CD1c-positive myeloid dendritic cell (primary cell): ENCODE data around the gene FNTB.

ENCODE experiments used
- DNase-seq: peaks from one replicate; pipeline ENCODE4 v3.0.0-alpha.2; 2016; ENCODE audit errors: extremely low spot score

Gene FNTB

DNA sequence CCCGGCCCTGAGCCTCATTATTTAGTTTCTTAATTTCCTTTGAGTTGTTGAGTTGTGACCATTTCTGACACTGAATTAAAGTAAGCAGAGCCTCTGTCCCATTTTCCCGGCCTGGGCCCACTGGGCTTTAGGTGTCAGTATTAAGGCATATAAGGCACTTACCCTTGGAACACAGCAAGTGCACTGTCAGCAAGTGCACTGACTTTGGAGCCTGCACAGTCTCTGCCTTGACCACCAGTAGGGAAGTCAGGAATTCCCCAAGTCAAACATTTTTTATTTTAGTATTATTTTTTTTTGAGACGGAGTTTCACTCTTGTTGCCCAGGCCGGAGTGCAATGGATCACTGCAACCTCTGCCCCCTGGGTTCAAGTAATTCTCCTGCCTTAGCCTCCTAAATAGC is 59.0 kb downstream of the FNTB start:
- DNase-seq: peak; percentile 34

DNA sequence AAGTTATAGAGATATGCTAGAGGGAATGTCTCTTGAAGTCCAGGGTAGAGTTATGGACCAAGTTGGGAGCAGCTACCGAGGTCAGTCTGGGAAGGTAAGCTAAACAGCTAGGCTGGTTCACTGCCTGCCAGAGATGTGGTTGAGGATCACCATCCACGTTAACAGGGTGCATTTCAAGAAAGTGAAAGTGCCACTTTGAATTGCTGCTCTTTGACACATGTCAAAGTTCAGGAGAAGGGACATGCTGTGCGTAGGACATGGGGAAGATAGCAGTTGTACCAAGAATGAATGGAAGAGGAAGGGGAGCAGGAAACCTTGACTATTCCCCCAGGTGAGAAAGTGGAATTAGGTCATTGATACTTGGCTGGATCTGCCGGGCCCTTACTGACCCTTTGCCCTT is 66.1 kb downstream of the FNTB start:
- no peak for DNase-seq

DNA sequence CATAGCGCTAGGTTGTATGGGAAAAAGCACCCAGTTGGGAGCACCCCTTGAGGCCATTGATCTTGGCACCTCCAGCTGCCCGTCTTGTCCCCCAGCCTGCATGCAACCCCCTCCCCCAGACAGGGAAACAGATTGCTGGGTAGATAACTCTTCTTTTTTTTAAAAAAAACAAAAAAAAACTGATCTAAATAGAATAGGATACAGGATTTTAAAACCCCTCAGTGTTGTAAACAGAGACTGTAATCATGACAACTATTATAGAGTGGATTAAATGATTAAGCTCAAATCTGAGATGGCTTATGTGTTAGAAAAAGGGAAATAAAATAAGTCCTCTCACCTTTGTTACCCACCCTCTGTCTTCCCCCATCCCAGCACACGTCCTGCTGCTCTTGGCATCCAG is 66.8 kb downstream of the FNTB start:
- no peak for DNase-seq

DNA sequence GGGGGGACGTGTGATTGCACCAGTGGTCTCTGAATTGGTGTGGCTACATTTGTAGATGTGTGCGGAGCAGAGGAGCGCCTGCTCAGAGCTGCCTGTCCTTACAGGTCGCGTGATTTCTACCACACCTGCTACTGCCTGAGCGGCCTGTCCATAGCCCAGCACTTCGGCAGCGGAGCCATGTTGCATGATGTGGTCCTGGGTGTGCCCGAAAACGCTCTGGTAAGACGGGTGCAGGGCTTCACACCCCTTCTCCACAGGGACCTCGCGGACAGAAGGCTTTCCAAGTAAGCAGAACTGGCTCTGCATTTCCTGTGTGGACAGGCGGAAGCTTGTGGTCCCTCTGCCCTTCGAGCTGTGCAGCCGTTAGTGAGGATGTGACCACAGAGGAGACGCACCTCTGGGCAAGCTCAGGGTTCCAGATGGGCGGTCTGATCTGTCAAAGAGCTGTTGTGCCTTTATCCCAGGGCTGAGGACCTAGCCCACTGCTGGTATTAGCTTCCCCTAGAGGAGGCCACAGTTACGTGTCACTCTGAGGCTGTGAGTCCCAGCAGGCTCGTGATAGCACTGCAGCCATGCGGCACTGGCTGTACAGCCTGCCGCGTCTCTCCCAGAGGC is 67.9 kb downstream of the FNTB start:
- peak; percentile 60 for DNase-seq

DNA sequence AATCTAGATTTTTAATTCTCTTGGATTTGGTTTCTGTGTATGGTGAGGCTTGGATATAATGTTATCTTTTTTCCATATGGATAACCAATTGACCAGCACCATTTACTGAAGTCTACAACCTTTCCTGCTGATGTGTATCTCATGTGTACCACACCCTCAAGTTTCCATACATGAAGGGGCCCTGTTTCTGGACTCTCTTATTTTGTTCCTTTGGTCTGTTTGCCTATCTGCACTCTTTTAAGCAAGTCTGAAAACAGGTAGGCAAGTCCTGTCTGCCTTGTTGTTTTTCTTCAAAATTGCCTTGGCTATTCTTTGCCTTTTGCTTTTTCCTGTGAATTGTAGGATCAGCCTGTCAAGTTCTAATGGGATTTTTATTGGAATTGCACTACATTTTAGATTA is 71.0 kb downstream of the FNTB start:
- DNase-seq: no peak

DNA sequence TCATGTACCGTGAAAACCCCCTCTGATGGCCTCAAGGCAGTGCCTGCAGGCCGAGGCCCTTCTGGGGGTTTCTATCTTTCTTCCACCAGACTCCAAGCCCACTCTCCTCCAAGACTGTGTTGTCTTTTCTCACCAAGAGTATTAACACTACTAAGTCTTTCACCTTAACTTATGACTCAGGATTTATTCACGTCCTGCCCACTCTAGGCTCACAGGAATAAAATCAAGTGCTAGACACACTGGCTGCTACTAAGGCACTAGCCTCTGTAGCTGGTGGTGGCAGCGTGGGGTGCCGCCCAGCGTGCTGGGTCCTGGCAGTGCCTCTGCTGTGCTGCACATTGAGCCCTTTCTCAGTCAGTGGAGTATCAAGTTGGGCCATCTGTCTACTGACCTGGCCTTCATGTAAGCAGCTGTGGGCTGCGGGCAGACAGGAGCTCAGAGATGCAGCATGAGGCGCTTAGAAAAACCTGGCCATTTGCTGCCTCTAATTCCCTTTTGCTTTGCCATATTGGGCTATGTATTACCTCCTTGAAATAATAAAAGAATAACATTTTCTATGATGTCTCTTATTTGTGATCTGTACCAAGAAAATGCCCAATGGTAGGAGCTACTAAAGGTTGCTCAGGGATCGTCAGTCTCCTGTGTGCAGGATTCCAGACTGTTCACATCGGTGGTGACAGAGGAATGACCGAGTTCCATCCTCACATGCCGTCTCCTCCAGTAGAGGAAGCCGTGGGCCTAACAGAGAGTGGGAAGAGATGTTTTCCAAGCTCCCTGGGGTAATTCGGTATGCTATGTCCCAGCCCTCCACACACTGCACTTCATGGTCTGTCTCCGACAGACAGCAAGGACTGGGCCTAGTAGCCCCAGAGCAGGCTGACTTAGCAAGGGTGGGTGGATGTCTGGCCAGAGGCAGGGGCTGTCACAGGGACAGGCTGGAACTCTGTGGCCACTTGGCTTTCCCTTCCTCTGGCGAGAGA is 75.7 kb downstream of the FNTB start:
- no peak for DNase-seq

DNA sequence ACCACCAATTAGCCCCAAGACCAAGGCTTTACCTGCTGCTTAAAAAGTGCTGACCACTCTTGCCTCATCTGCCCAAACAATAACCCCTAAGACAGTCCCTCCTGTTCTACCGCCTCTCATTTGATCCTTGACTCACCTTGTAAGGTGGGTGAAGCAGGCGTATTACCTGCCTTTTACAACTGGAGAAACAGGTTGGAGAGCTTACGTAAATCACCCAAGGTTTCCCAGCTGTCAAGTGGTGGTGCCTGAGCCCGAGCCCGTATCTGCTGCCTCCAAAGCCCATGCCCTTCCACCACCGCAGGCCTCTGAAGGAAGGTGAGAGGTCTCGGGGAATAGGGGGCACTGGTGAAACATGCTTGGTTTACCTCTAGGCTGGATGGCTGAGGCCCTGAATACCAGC is 79.0 kb downstream of the FNTB start:
- no peak for DNase-seq

DNA sequence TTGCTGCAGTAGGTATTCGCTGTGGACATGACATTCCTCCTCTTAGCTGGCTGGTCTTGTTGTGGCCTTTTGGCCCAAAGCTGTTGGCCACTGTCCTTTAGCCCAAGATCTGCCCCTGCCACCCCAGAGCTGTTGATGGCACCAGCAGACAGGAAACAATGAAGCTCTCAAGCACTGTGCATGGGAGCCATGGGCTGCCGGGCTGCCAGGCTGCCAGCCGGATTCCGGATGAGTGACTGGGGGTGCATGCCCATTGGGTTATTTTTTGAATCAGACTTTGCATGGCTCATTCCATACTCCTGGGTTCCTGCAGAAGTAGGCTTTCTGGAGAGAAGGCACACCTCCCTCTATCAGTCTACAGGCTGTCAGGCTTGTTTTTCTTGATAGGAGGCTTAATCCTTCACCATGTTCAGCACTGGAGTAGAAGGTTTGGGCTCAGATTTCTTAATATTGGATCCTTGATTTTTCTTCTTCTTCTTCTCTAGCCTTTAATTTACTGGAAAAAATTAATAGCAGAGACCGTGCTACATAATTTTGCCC is 83.2 kb downstream of the FNTB start:
- DNase-seq: no peak

DNA sequence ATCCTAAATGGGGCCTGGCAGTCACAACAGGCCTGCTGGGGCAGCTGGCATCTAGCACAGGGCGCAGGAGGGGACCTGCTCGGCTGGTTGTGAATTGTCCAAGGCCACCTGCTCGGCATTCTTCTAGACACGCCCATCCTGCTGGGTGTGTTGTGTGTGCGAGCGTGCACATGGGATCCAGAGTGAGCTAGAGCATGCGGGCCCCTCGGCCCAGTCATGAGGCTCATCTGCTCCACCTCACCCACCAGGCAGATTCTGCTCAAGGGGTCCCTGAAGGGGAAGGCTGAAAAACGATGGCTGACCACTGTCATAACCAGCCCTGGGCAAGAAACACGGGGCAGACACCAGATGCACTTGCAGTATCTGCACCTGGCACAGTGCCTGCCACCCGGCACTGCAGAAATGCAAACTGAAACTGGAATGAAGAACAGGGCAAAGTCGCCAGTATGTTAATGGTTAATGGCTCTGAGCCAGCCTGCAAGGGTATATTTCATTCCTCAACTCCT is 83.8 kb downstream of the FNTB start:
- DNase-seq: no peak

DNA sequence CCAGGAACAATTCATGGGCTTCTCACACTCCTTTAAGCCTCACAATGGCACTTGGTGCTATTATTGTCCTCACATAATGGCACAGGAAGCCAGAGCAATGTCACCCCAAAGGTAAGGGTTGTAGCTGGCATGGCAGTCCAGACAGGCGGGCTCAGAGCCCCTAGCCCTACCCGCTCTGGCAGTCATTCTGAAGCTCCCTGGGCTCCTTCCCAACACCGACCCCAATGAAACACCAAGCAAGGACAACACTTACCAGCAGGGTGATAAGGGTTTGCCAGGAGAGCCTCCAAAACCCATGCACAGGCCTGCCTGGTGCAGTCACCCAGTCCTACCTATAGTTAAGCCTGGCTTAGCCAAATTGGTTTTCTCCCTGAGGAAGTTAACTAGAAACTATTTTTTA is 84.8 kb downstream of the FNTB start:
- DNase-seq: no peak

DNA sequence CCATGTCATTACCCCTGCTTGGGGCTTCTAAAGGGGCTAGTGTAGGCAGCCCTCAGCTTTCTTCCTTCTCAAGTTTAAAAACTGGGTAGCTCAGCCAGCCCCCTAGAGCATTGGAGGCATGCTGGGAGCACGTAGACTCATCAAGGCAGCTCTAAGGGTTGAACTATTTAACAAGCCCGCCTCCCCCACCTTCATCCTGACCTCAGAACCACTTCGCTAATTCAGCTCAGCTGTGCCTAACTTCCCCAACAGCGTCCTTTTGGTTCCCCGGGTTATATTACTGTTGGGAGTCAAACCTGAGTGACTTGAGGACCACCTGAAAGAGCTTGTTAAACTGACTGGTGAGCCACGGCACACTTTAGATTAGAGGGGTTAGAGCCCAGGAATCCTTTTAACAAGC is 85.6 kb downstream of the FNTB start:
- DNase-seq: no peak

DNA sequence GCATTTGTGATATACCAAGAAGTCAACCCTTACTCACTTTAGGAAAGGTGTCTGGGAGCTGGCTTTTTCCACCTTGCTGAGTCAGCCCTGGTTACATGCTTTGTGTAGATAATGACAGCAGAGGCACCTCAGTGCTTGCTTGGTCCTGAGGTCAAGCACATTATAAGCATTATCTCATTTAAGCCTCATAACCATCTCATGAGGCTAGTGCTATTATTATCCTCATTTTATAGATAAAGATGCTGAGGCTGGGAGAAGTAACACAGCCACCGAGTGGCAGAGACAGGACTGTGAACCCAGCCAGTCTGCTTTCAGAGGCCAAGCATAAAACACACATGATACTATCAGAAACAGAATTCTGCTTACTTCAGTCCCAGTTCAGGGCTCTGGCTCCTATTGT is 86.2 kb downstream of the FNTB start:
- DNase-seq: no peak

DNA sequence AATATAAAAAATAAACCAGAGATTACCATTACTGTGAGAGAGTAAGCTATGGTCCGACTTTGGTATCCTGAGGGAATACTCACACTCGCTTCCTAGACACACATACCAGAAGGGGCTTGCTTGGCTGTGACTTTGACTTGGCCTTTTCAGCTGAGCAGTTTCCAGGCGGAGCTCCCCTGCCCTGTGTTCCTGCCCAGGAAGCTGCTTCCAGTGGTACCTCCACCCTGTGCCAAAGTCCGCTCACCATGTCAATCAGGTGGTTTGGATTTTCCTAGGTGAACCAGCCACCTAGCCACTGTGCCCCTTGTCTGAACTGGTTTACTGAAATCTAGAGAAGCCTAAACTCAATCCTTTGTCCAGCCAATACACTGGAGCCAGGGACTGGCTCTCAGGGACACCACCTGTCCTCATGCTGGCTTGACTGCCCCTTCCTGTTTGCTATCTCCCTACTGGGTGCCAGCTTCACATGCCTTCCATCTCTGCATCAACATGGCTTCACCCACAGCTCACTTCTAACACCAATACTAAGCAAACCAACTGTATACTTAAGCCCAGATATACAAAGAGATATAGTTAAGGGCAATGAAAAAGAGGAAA is 87.0 kb downstream of the FNTB start:
- DNase-seq: no peak

DNA sequence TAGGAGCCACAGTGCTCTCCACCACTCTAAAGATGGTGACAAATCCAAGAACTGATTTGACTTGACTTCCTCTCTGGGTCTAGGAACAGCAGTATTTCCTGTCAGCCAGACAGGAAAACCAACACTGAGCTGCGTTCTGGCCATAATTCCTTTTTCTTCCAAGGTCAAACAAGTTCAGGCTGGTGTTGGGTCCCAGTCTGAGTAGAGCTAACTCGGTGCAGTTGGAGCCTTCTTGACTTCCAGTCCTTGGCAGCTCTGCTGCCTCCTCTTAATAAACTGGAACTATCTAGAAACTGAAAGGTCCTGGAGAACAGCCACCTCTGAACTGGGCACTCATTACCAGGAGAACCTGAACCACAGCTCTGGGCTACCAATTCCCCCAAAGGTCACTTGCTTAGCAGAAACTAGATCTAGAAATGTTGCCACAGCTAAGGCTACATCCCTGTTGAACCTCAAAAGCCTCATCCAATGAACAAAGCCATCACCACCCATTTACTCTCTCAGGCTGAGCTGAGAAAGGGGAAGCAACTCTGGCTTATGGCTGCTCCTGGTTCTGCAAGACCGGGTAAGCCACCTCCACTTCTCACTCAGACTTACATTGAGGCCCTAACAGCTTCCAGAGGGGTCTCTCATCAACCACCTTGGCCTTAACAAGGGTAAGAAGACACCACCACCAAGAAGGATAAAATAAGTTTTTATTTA is 87.9 kb downstream of the FNTB start:
- DNase-seq: peak; percentile 72

DNA sequence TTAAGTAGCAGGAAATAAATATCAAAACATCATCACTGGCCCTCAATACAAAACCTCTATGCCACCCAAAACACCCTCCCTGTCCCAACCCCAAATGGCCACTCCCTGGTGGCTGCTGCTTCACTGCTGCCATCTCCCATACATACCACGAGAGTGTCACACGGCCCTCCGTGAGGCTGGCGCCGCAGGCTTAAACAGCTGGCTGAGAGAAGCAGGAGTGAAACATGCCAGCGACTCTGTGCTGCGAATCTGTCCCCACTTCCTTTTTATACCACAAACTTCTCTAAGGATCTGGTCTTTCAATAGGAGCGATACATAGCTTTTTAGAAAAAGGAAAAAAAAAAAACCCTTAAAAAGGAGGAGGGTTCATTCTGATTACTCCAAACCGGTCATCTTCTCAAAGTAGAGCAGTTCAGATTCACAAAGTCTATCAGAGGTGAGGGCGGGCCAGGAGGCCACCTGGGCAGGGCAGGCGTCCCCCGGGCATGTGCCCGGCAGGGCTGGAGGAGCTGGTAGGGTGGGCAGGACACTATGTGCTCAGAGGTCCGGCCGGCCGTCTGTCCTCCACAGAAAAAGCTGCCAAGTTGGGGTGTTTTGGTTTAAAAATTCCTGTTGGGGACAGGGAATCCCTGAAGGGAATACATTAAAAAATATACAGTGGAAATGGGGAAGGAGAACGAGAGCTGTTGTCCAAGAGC is 89.1 kb downstream of the FNTB start:
- peak; percentile 48 for DNase-seq

DNA sequence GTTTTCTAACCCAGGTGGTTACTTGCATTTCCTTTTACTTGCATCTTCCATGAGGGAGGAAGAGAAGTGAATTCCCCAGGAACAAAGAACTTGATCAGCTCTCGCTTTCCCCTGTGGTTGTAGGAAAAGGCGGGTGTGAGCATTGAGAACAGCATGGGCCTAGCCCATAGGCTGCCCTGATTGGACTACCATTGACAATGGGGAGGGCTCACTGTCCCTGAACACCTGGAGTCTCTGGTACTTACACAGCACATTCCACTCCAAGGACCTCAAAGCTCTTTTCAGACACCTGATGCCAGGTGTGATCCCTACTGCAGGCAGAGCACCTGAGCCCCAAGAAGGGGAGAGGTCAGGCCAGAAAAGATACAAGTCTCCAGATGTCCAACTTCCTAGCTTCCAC is 90.6 kb downstream of the FNTB start:
- no peak for DNase-seq

DNA sequence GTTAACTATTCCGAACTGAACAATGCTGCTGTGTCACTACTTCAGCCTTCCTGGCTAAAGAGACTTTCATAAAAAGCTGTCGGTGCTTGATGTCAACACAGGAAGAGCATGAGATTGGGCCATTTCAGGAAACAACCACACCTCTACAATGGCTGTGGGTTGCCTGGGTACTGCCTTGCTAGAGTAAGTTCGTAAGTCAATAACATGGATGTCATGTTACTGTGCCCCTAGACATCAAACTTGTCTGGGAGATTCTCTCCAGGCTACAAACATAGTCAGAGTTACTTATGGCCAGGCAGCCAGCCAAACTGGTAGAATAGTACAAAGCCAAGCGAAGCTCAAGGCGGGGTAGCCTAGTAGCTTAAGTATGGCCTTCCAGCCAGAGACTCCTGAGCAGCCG is 92.5 kb downstream of the FNTB start:
- DNase-seq: no peak

DNA sequence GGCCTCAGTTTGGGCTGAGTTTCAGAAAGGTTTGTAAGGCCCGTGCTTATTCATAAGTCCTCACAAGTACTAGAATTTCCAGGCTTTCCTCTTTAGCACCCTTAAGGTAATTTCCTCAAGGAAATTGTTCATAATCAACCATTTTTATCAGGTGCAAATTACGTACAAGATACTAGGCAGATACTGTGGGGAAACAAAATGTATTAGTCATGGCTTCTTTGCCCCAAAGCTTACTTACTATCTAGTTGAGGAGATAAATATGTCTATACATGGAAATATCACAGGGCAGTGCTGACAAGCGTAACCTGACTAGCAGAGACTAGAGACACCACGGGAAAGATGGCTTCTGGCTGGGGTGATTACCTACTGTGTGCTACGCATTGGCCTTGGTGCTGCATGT is 93.1 kb downstream of the FNTB start:
- DNase-seq: no peak

DNA sequence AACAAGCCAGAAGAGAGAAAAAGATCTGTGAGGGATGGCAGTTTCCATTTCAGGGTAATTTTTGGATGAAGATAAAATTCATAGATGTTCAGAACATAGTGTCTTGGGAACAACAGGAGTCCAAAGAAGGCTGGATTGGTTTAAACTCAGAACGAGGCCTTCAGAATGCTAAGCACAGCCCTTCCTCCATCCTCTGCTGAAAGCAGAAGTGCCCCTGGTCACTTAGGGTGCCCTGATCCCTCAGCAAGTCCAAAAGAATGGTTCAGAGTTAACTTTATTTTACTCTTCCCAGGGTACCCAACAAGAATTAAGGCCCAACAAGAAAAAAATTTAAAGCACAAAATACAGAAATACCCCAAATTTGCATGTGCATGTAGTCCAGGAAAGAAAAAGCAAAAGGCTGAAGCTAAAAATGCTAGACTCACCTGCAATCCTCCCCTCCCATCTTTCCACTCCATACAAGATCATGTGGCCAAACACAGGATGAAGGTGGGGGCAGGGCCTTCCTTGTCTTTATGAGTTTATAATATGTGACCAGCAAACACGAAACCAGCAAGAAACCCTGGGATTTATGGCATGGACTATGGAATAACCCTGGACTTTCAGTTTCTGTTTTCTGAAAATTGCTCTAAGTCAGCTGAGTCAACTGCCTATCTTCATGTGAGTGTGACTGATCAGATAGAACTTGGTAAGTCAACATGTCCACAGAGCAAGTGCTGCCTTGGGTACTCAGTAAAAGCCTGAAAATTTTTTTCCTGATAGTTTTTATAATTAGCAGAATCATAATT is 94.5 kb downstream of the FNTB start:
- DNase-seq: peak; percentile 23

DNA sequence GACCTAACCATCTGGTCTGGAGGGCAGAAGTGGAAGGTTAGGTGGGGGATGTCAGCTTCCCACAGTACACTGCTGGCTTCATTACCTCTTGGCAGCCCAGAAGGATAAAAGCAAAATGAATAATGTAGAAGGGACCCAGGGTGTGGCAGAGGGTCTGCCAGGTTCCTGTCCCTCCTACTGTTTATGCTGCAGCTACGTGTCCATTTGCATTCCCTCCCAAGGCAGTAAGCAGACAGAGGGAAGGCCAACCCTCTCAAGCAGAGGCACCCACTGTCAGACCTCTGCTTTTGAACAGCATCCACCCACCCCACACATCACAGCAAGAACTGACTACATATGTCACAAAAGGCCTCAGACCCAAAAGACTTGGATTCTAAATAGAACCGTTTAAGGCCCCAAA is 96.2 kb downstream of the FNTB start:
- DNase-seq: no peak
